Measurements from ENCODE around the gene PKN1. TPM values are rescaled to one million over a fixed set of nuclear protein-coding genes. Genes with fewer than 3 reads are reported as not detected.
A peak's percentile ranks its signal among the peaks of the same experiment; 100 is the strongest.

The PKN1 gene
- total RNA-seq, 4 donors from 2014 or later = 13.2 to 30.9 (median 16.4) TPM

DNA sequence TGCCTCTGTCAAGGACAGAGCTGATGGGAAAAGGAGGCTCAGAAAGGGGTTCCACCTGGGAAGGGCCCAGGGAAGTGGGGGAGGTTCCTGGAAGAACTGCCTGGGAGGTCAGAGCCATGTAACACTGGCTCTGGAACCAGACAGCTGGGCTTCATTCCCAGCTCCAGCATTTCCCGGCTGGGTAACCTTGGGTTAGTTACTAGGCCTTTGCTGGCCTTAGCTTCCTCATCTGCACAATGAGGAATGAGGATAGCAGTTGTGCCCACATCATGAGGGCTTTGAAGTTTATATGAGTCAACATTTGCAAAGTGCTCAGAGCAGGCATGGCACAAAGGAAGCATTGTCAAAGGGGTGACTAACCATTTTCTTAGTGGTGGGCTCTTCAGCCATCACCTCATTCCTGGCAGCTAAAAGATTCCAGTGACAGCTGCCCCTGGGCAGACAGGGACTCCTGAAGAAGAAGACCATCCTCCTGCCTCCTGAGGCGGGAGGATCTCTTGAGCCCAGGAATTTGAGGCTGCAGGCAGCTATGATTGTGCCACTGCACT, 86.8 kb downstream of the PKN1 start:
- TF ChIP-seq CTCF (IDR thresholded peaks at IDR 0.05) (peak in 1 of 3 donors; percentile 8), POLR2A (IDR thresholded peaks at IDR 0.05) (no peak)
- 50 to 54% methylated on average over 2 of the region's 2 CpGs for WGBS, 2 donors
- H3K4me3 ChIP-seq (ENCODE audit: low read depth, poor library complexity, severe bottlenecking) = no peak overlapping the region
- intact Hi-C loops (cut with DNase I; ENCODE audit: low total_unique reads) = no loop called here
- no peak for DNase-seq (ENCODE audit: low spot score in 2 of 2)

- no peak for DNase-seq (ENCODE audit: low spot score in 2 of 2)
- no peak overlapping the region for H3K4me3 ChIP-seq (ENCODE audit: low read depth, poor library complexity, severe bottlenecking)
- 89 to 90% methylated on average over 4 of the region's 4 CpGs for WGBS, 2 donors
- TF ChIP-seq POLR2A (IDR thresholded peaks at IDR 0.05) (no peak), CTCF (IDR thresholded peaks at IDR 0.05) (no peak)
- intact Hi-C loops (cut with DNase I; ENCODE audit: low total_unique reads) = no loop called here
Observed at GRCh38 chr19:14520543-14520942, 87.4 kb downstream of the PKN1 start.

Other genes with a start within 250 kb of the PKN1 start
- gene ADGRL1, start 227.1 kb upstream of the PKN1 start, total RNA-seq = 10 to 100 TPM; 27.6 to 37.7 (median 29.8) TPM
- 10 to 100 TPM in 3 of 4 donors, 1 to 10 TPM in 1; 8.0 to 18.6 (median 15.6) TPM for gene ADGRE5, start 51.9 kb upstream of the PKN1 start, total RNA-seq
- gene DDX39A, start 14.0 kb upstream of the PKN1 start, total RNA-seq = 100 to 1,000 TPM in 1 of 4 donors, 10 to 100 TPM in 3; 65.7 to 128 (median 76.4) TPM
- under 1 TPM in 1 of 4 donors, not detected in 3; 0.62 TPM for gene PTGER1, start 42.0 kb downstream of the PKN1 start, total RNA-seq
- 100 to 1,000 TPM; 135 to 217 (median 164) TPM for gene GIPC1, start 62.8 kb downstream of the PKN1 start, total RNA-seq
- 100 to 1,000 TPM in 2 of 4 donors, 10 to 100 TPM in 2; 96.2 to 107 (median 99.6) TPM for gene DNAJB1, start 85.1 kb downstream of the PKN1 start, total RNA-seq
- gene TECR, start 96.3 kb downstream of the PKN1 start, total RNA-seq = 100 to 1,000 TPM; 117 to 165 (median 147) TPM
- 100 to 1,000 TPM; 219 to 332 (median 280) TPM for gene NDUFB7, start 138.8 kb downstream of the PKN1 start, total RNA-seq
- gene CLEC17A, start 149.8 kb downstream of the PKN1 start, total RNA-seq = under 1 TPM in 1 of 4 donors, not detected in 3; 0.84 TPM
- gene ADGRE3, start 241.5 kb downstream of the PKN1 start, total RNA-seq = not detected